Keratinocyte (primary cell): ENCODE results near the gene SIK3. TPM values are rescaled to one million over a fixed set of nuclear protein-coding genes. Genes with fewer than 3 reads are reported as not detected.
A peak's percentile ranks its signal among the peaks of the same experiment; 100 is the strongest.

Experiments
- DNase-seq: peaks from one replicate; pipeline ENCODE4 v3.0.0-alpha.2; 2011; ENCODE audit warnings: low read depth, missing footprints, low spot score
- FAIRE-seq: peaks from 2 replicates; lab custom pipeline; 2011; peaks lifted over from hg19 to GRCh38; lab: Jason Lieb, UNC
- H2AFZ ChIP-seq: 2 replicates; pipeline ENCODE4 v1.6.0; 2012; ENCODE audit warnings: low read length, control low read depth, inconsistent platforms; ENCODE audit not compliant: control insufficient read depth
- H3K27ac ChIP-seq: 2 replicates; pipeline ENCODE4 v1.5.1; 2011; ENCODE audit warnings: low read length; ENCODE audit not compliant: control insufficient read depth, insufficient read depth
- H3K27me3 ChIP-seq: 3 replicates; pipeline ENCODE4 v1.6.0; 2011; ENCODE audit warnings: low read length; ENCODE audit not compliant: control insufficient read depth, insufficient read depth; ENCODE audit errors: extremely low read depth
- H3K36me3 ChIP-seq, 2 experiments: 2 replicates in 1 of 2; 3 replicates in 1 of 2; pipeline ENCODE4 v1.5.1; 2011; ENCODE audit warnings: low read length in 2 of 2, mild to moderate bottlenecking in 1 of 2; ENCODE audit not compliant: control insufficient read depth in 2 of 2, insufficient read depth in 2 of 2; ENCODE audit errors: extremely low read depth in 1 of 2
- H3K4me1 ChIP-seq: 3 replicates; pipeline ENCODE4 v1.5.1; 2011; ENCODE audit warnings: low read length; ENCODE audit not compliant: control insufficient read depth, insufficient read depth; ENCODE audit errors: extremely low read depth
- H3K4me2 ChIP-seq: 3 replicates; pipeline ENCODE4 v1.6.0; 2011; ENCODE audit warnings: low read depth, low read length; ENCODE audit not compliant: control insufficient read depth, insufficient read depth; ENCODE audit errors: extremely low read depth
- H3K4me3 ChIP-seq, 3 experiments: fragments of 200-600 bp in 1 of 3; sonication (generic) in 1 of 3; 2 replicates in 2 of 3; 3 replicates in 1 of 3; pipeline ENCODE4 v1.5.1; 2011 to 2016; ENCODE audit warnings: low read length in 3 of 3, mild to moderate bottlenecking in 3 of 3, control low read depth in 2 of 3, inconsistent platforms in 1 of 3, low read depth in 1 of 3, mixed read lengths in 1 of 3, mixed run types in 1 of 3, moderate library complexity in 1 of 3; ENCODE audit not compliant: control insufficient read depth in 2 of 3, insufficient read depth in 2 of 3; ENCODE audit errors: extremely low read depth in 1 of 3
- H3K79me2 ChIP-seq: 2 replicates; pipeline ENCODE4 v1.6.0; 2012; ENCODE audit warnings: low read length; ENCODE audit not compliant: control insufficient read depth, insufficient read depth
- H3K9ac ChIP-seq: 3 replicates; pipeline ENCODE4 v1.6.0; 2011; ENCODE audit warnings: low read length; ENCODE audit not compliant: control insufficient read depth, insufficient read depth; ENCODE audit errors: extremely low read depth
- H3K9me1 ChIP-seq: 3 replicates; pipeline ENCODE4 v1.6.0; 2011; ENCODE audit warnings: low read length; ENCODE audit not compliant: control insufficient read depth, insufficient read depth; ENCODE audit errors: extremely low read depth
- H3K9me3 ChIP-seq: 2 replicates; pipeline ENCODE4 v1.5.1; 2012; ENCODE audit warnings: low read depth, low read length; ENCODE audit not compliant: control insufficient read depth
- H4K20me1 ChIP-seq: 3 replicates; pipeline ENCODE4 v1.6.0; 2011; ENCODE audit warnings: low read length; ENCODE audit not compliant: control insufficient read depth, insufficient read depth; ENCODE audit errors: extremely low read depth
- EZH2 ChIP-seq: IDR thresholded peaks from one replicate; pipeline ENCODE4 v1.6.1; 2012; ENCODE audit warnings: inconsistent platforms, mild to moderate bottlenecking, low read length, moderate library complexity
- dilution Hi-C: fragments of 300-500 bp; cut with MboI; formaldehyde crosslinking; loops from one replicate; pipeline ENCODE4 v1.7.0; 2020; ENCODE audit warnings: low sequenced_read_pairs; ENCODE audit not compliant: extremely low pct_ligation_motif_present
- polyA plus RNA-seq, 5 experiments: library from polyadenylated mRNA; depleted of rRNA in 3 of 5; stranded (reverse) in 3 of 5; stranded (forward) in 1 of 5; unstranded in 1 of 5; fragments of >200 nt; gene quantifications; 1 replicate in 1 of 5; 2 replicates in 3 of 5; 3 replicates in 1 of 5; pipeline versions ENCODE4 v1.2.1 to v1.2.3, GENCODE V29; 2011 to 2012; ENCODE audit warnings: missing spikeins in 2 of 5, low read depth in 1 of 5, low replicate concordance in 1 of 5
- TF ChIP-seq, protein P1 (sequence below), 3 experiments: IDR thresholded peaks in 1 of 3; conservative IDR thresholded peaks in 1 of 3; optimal IDR thresholded peaks in 1 of 3; 2 replicates in 2 of 3; 3 replicates in 1 of 3; pipeline versions ENCODE3 to v1.5.1; 2011; ENCODE audit warnings: low read length in 3 of 3, mild to moderate bottlenecking in 3 of 3, moderate library complexity in 2 of 3, control low read depth in 1 of 3, inconsistent platforms in 1 of 3; ENCODE audit not compliant: insufficient read depth in 2 of 3; ENCODE audit errors: extremely low read depth in 1 of 3

The SIK3 gene
- polyA plus RNA-seq, 1 donor (not counting 4 experiments of a cell fraction or from before 2014, with no cell fraction given) = 8.2 TPM

DNA sequence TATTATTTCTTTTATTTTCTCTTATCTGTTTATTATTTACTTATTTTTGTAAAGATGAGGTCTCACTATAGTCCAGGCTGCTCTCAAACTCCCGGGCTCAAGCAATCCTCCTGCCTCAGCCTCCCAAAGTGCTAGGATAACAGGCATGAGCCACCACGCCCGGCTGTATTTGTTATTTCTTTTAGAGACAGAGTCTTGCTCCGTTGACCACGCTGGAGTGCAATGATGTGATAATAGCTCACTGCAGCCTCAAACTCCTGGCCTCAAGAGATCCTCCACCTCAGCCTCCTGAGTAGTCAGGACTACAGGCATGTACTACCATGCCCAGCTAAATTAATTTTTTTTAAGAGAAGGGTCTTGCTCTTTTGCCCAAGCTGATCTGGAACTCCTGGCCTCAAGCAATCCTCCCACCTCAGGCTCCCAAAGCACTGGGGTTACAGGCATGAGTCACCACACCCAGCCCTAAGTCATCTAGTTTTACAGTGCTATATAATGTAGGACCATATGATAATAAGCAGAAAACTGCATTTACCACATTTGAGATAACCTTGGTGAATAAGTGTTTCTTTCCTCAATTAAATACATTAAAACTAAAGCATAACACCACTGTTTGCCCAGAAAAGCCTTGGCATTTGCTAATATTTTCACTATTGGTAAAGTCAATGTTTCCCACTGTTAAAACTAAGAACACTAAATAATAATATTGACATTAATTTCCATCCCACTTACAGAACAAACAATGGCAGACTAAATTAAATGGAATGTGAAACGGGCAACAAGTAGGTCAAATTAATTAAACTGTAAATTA, 127.5 kb downstream of the SIK3 start:
- H3K4me1 ChIP-seq = peaks cover 6% of the 10 kb centered on the region
- dilution Hi-C loops = no loop called here
- FAIRE-seq (peak; percentile 43), DNase-seq (no peak)
- H3K27me3 ChIP-seq = no peaks in the 10 kb centered on the region
- peaks cover 30% of the 10 kb centered on the region for H3K79me2 ChIP-seq
- H3K36me3 ChIP-seq = no peaks in the 10 kb centered on the region
- no peak overlapping the region for H3K4me2 ChIP-seq
- H3K9me1 ChIP-seq = peaks cover 2% of the 10 kb centered on the region
- no peaks in the 10 kb centered on the region for H3K9me3 ChIP-seq
- no peak overlapping the region for H3K27ac ChIP-seq
- no peak overlapping the region for H3K4me3 ChIP-seq
- no peak overlapping the region for H3K9ac ChIP-seq
- TF ChIP-seq EZH2 = no peak
- TF ChIP-seq, protein P1, sequence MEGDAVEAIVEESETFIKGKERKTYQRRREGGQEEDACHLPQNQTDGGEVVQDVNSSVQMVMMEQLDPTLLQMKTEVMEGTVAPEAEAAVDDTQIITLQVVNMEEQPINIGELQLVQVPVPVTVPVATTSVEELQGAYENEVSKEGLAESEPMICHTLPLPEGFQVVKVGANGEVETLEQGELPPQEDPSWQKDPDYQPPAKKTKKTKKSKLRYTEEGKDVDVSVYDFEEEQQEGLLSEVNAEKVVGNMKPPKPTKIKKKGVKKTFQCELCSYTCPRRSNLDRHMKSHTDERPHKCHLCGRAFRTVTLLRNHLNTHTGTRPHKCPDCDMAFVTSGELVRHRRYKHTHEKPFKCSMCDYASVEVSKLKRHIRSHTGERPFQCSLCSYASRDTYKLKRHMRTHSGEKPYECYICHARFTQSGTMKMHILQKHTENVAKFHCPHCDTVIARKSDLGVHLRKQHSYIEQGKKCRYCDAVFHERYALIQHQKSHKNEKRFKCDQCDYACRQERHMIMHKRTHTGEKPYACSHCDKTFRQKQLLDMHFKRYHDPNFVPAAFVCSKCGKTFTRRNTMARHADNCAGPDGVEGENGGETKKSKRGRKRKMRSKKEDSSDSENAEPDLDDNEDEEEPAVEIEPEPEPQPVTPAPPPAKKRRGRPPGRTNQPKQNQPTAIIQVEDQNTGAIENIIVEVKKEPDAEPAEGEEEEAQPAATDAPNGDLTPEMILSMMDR (optimal IDR thresholded peaks at IDR 0.05 in 1 of 3, IDR thresholded peaks at IDR 0.05 in 1 of 3, conservative IDR thresholded peaks at IDR 0.05 in 1 of 3; ENCODE audit: extremely low read depth in 1 of 3, insufficient read depth in 2 of 3, low read length in 3 of 3) = no peak
- H4K20me1 ChIP-seq = peaks cover 3% of the 10 kb centered on the region
- no peak overlapping the region for H2AFZ ChIP-seq

DNA sequence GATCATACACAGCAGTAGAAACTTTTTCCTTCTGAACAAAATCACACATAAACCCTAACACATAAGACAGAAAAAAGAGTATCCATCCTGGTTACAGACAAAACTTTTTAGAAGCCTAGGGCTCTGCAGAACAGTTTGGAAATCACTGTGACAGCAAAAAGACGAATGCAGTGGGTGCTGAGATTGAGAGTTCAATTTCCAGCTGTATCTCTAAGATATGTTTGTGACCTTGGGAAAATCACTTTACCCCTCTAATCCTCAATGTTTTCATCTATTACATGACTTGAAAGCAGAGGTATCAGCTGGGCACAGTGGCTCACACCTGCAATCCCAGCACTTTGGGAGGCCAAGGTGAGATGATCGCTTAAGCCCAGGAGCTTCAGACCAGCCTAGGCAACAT, 128.5 kb downstream of the SIK3 start:
- Histone ChIP-seq H3K27me3 (no peaks in the 10 kb centered on the region), H3K4me3 (no peak overlapping the region), H3K9me3 (no peaks in the 10 kb centered on the region), H3K9ac (no peak overlapping the region), H3K4me2 (no peak overlapping the region), H3K9me1 (peaks cover 2% of the 10 kb centered on the region), H3K36me3 (no peaks in the 10 kb centered on the region), H4K20me1 (peaks cover 3% of the 10 kb centered on the region), H3K27ac (no peak overlapping the region), H3K4me1 (peaks cover 6% of the 10 kb centered on the region), H2AFZ (no peak overlapping the region), H3K79me2 (peaks cover 32% of the 10 kb centered on the region)
- DNase-seq (no peak), FAIRE-seq (peak; percentile 29)
- dilution Hi-C loops = no loop called here
- TF ChIP-seq, protein P1 (optimal IDR thresholded peaks at IDR 0.05 in 1 of 3, IDR thresholded peaks at IDR 0.05 in 1 of 3, conservative IDR thresholded peaks at IDR 0.05 in 1 of 3; ENCODE audit: extremely low read depth in 1 of 3, insufficient read depth in 2 of 3, low read length in 3 of 3) = no peak
- TF ChIP-seq EZH2 = no peak
